Peyer's patch (tissue), 4 donors: Measurements from ENCODE around the gene FAM20C.

Source experiments
- POLR2A ChIP-seq, 2 donors: fragments of 450-650 bp; IDR thresholded peaks; one replicate each; pipeline ENCODE4 v1.5.1; 2017; ENCODE audit warnings: antibody characterized with exemption in 2 of 2, mild to moderate bottlenecking in 2 of 2, moderate library complexity in 2 of 2
- TF ChIP-seq, protein P1 (sequence below), 6 experiments: fragments of 450-650 bp in 4 of 6; fragments of 200-600 bp in 2 of 6; sonication (generic) in 1 of 6; IDR thresholded peaks; one replicate each; pipeline ENCODE4 v1.5.1; 2017 to 2019; ENCODE audit warnings: antibody characterized with exemption in 6 of 6, mild to moderate bottlenecking in 3 of 6, moderate library complexity in 1 of 6

GRCh38 chr7:309586-310228 lies 117.3 kb downstream of the FAM20C start:
- TF ChIP-seq, protein P1, sequence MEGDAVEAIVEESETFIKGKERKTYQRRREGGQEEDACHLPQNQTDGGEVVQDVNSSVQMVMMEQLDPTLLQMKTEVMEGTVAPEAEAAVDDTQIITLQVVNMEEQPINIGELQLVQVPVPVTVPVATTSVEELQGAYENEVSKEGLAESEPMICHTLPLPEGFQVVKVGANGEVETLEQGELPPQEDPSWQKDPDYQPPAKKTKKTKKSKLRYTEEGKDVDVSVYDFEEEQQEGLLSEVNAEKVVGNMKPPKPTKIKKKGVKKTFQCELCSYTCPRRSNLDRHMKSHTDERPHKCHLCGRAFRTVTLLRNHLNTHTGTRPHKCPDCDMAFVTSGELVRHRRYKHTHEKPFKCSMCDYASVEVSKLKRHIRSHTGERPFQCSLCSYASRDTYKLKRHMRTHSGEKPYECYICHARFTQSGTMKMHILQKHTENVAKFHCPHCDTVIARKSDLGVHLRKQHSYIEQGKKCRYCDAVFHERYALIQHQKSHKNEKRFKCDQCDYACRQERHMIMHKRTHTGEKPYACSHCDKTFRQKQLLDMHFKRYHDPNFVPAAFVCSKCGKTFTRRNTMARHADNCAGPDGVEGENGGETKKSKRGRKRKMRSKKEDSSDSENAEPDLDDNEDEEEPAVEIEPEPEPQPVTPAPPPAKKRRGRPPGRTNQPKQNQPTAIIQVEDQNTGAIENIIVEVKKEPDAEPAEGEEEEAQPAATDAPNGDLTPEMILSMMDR (IDR thresholded peaks at IDR 0.05) = no peak
- no peak for TF ChIP-seq POLR2A (IDR thresholded peaks at IDR 0.05)
